ENCODE results near the gene RASA2.
"Not testable (repeated sequence)": the region's sequence is repeated elsewhere in the genome, so short reads cannot be mapped to it uniquely, and the experiment has no call there.

Gene RASA2

GRCh38 chr3:141466633-141467169 is 20.1 kb upstream of the RASA2 start:
- no peak overlapping the region for H3K4me2 ChIP-seq
- H3K4me1 ChIP-seq: peaks cover 0 to 28% (median 14%) of the 10 kb centered on the region in 10 experiments; a peak in 17 of 20 replicates
- H3K27ac ChIP-seq: no peak overlapping the region
- peaks cover 22 to 52% (median 26%) of the 10 kb centered on the region in 11 experiments for H3K9me3 ChIP-seq (replicated peaks in 1 of 11)
- H3K4me3 ChIP-seq: no peak overlapping the region
- H4K20me1 ChIP-seq: no peaks in the 10 kb centered on the region
- no peak for TF ChIP-seq Cebpa-rat (IDR thresholded peaks at IDR 0.05)
- no peaks in the 10 kb centered on the region for H3K27me3 ChIP-seq
- no peak overlapping the region for H3K9ac ChIP-seq
- H3K36me3 ChIP-seq: peaks cover 0 to 9% (median 0%) of the 10 kb centered on the region in 11 experiments; a peak in 2 of 22 replicates

GRCh38 chr3:141469720-141470119 is 17.1 kb upstream of the RASA2 start:
- Histone ChIP-seq H3K4me1 (peaks cover 0 to 25% (median 10%) of the 10 kb centered on the region in 10 experiments; a peak in 17 of 20 replicates), H3K9me3 (replicated peaks in 1 of 11) (peaks cover 13 to 35% (median 17%) of the 10 kb centered on the region in 11 experiments; a peak in 21 of 22 replicates), H3K4me3 (no peak overlapping the region), H4K20me1 (no peaks in the 10 kb centered on the region), H3K4me2 (no peak overlapping the region), H3K9ac (no peak overlapping the region), H3K27ac (no peak overlapping the region), H3K27me3 (no peaks in the 10 kb centered on the region), H3K36me3 (no peaks in the 10 kb centered on the region; a peak in 1 of 22 replicates)
- TF ChIP-seq Cebpa-rat (IDR thresholded peaks at IDR 0.05): no peak

GRCh38 chr3:141471160-141471559 is 15.7 kb upstream of the RASA2 start:
- no peak for TF ChIP-seq Cebpa-rat (IDR thresholded peaks at IDR 0.05)
- H3K27ac ChIP-seq: peak overlapping the region in 3 of 11 experiments; percentile 35 to 50 (median 48); a peak in 4 of 22 replicates
- no peaks in the 10 kb centered on the region for H3K36me3 ChIP-seq
- H3K4me1 ChIP-seq: peaks cover 9 to 31% (median 21%) of the 10 kb centered on the region in 10 experiments
- no peaks in the 10 kb centered on the region for H4K20me1 ChIP-seq
- H3K9ac ChIP-seq: no peak overlapping the region
- H3K4me2 ChIP-seq: peak overlapping the region in 9 of 11 experiments; percentile 10 to 52 (median 48); a peak in 14 of 22 replicates
- no peak overlapping the region for H3K4me3 ChIP-seq
- H3K27me3 ChIP-seq: no peaks in the 10 kb centered on the region
- peaks cover 8 to 26% (median 14%) of the 10 kb centered on the region in 11 experiments; a peak in 19 of 22 replicates for H3K9me3 ChIP-seq (replicated peaks in 1 of 11)

- Histone ChIP-seq H3K4me1 (peaks cover 17 to 46% (median 32%) of the 10 kb centered on the region in 10 experiments), H3K9ac (no peak overlapping the region), H3K27me3 (peaks cover 0 to 3% (median 0%) of the 10 kb centered on the region in 11 experiments; a peak in 1 of 22 replicates), H4K20me1 (no peaks in the 10 kb centered on the region), H3K36me3 (no peaks in the 10 kb centered on the region), H3K9me3 (replicated peaks in 1 of 11) (peaks cover 7 to 16% (median 10%) of the 10 kb centered on the region in 11 experiments; a peak in 15 of 22 replicates), H3K4me2 (peak overlapping the region; percentile 28 to 72 (median 60)), H3K27ac (no peak overlapping the region), H3K4me3 (no peak overlapping the region)
- no peak for TF ChIP-seq Cebpa-rat (IDR thresholded peaks at IDR 0.05)
Measured at GRCh38 chr3:141476033-141476432, 10.8 kb upstream of the RASA2 start.

GRCh38 chr3:141477224-141477623 is 9.6 kb upstream of the RASA2 start:
- Histone ChIP-seq H4K20me1 (no peaks in the 10 kb centered on the region), H3K9me3 (replicated peaks in 1 of 11) (peaks cover 0 to 7% (median 1%) of the 10 kb centered on the region in 11 experiments; a peak in 11 of 22 replicates), H3K4me2 (peak overlapping the region; percentile 8 to 72 (median 60); a peak in 17 of 22 replicates), H3K4me3 (no peak overlapping the region), H3K27me3 (peaks cover 0 to 3% (median 0%) of the 10 kb centered on the region in 11 experiments; a peak in 1 of 22 replicates), H3K9ac (no peak overlapping the region), H3K4me1 (peaks cover 14 to 42% (median 25%) of the 10 kb centered on the region in 10 experiments), H3K36me3 (no peaks in the 10 kb centered on the region), H3K27ac (no peak overlapping the region)
- no peak for TF ChIP-seq Cebpa-rat (IDR thresholded peaks at IDR 0.05)

GRCh38 chr3:141478139-141478538 is 8.7 kb upstream of the RASA2 start:
- H3K4me3 ChIP-seq: no peak overlapping the region
- no peak overlapping the region for H3K27ac ChIP-seq
- no peaks in the 10 kb centered on the region for H4K20me1 ChIP-seq
- H3K27me3 ChIP-seq: peaks cover 0 to 3% (median 0%) of the 10 kb centered on the region in 11 experiments; a peak in 1 of 22 replicates
- peaks cover 14 to 47% (median 31%) of the 10 kb centered on the region in 10 experiments for H3K4me1 ChIP-seq
- H3K9me3 ChIP-seq (replicated peaks in 1 of 11): peaks cover 0 to 14% (median 0%) of the 10 kb centered on the region in 11 experiments; a peak in 4 of 22 replicates
- H3K4me2 ChIP-seq: 0 out of 22 replicates have a peak overlapping the region, but pooled peaks of 1 of the 11 experiments have one; percentile 6
- TF ChIP-seq Cebpa-rat (IDR thresholded peaks at IDR 0.05): no peak
- H3K36me3 ChIP-seq: no peaks in the 10 kb centered on the region
- no peak overlapping the region for H3K9ac ChIP-seq

- peaks cover 0 to 19% (median 0%) of the 10 kb centered on the region in 11 experiments; a peak in 7 of 22 replicates for H3K9me3 ChIP-seq (replicated peaks in 1 of 11)
- not testable (repeated sequence) for H3K36me3 ChIP-seq, H3K4me2 ChIP-seq, H3K4me3 ChIP-seq, H3K27me3 ChIP-seq, H3K9ac ChIP-seq, H4K20me1 ChIP-seq, H3K27ac ChIP-seq
- H3K4me1 ChIP-seq: peaks cover 15 to 54% (median 38%) of the 10 kb centered on the region in 10 experiments
Measured at GRCh38 chr3:141478840-141479239, 8.0 kb upstream of the RASA2 start.

GRCh38 chr3:141482245-141482922 is 4.4 kb upstream of the RASA2 start:
- Histone ChIP-seq H3K27ac (peak overlapping the region in 5 of 11 experiments; percentile 50 to 91 (median 72); a peak in 10 of 22 replicates), H3K9ac (no peak overlapping the region), H3K4me3 (peak overlapping the region in 1 of 10 experiments; percentile 16; a peak in 1 of 20 replicates), H3K36me3 (no peaks in the 10 kb centered on the region), H3K27me3 (no peaks in the 10 kb centered on the region; a peak in 1 of 22 replicates), H3K4me1 (peaks cover 14 to 57% (median 44%) of the 10 kb centered on the region in 10 experiments), H3K4me2 (peak overlapping the region in 6 of 11 experiments; percentile 79 to 96 (median 94); a peak in 11 of 22 replicates), H4K20me1 (0 out of 22 replicates have a peak, but pooled peaks cover 0 to under 1% (median 0%) of the 10 kb centered on the region in 11 experiments), H3K9me3 (replicated peaks in 1 of 11) (peaks cover 0 to 31% (median 0%) of the 10 kb centered on the region in 11 experiments; a peak in 7 of 22 replicates)
- no peak for TF ChIP-seq Cebpa-rat (IDR thresholded peaks at IDR 0.05)

All from BLaER1 treated with 17β-estradiol and CSF1 and Interleukin-3, amounts not matched to agents 10 nM and 100 nM (cell line).